HG02763 (cell line): Measurements from ENCODE around the gene FUT2.
"Not testable (repeated sequence)": the region's sequence is repeated elsewhere in the genome, so short reads cannot be mapped to it uniquely, and the experiment has no call there.

Experiments used
- ATAC-seq: cut with Tn5 transposase; IDR thresholded peaks from one replicate; pipeline ENCODE4 v1.9.1; 2021; ENCODE audit warnings: mild to moderate bottlenecking, moderate library complexity; ENCODE audit not compliant: unreplicated experiment

Gene FUT2

DNA sequence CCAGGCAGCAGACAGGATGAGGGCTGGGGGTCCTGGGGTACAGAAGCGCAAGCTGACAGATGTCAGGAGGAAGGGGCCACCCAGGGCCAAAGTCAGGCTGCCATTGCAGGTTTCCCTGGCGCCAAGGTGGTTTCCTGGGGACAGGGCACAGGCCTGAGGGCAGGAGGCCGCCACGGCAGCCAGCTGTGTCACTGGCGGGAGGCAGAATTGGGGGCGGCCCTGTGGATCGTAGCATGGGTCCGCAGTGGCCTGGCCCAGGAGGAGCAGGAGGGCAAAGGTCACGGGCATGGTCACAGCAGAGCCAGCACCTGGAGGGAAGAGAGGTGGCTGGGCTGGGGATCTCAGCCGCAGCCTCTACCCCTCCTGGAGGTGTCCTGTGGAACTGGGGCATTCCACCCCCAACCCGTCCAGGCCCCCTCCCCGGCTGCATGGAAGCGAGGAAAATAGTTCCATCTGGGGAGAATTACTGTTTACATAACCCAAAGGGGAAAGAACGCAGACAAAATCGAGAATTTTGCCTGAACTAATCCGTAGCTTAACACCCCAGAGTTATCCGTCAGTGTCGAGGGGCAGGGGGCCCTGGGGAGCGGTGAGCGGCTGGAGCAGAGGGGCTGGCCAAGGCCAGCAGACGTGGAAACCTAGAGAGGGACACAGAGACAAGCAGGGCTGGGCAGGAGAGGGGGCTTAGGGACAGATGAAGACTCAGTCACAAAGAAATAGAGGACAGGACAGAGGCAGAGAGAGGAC lies 24.9 kb upstream of the FUT2 start:
- ATAC-seq: no peak

DNA sequence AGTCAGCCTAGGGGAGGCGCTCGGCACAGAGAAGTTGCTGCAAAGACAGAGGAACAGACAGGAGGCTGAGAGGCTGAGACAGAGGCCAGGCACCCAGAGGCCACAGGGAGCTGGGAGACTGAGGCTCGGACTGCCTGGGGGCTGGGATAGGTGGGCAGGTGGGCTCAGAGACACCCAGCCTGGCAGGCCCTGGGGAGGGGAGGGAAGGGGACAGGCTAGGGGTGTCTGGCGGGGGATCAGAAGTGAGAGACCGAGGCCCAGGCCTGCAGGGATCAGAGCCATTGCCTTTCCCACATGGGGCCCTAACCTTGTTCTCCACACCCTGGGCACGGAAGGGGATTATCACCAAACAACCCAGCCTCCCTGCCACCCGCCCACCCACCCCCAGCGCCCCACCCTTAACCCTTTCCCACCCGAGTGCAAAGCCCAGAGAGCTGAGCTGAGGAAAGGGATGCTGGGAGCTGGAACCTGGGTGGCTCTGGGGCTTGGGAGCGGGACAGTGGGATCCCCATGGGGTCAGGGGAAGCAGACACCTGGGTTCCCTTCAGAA lies 24.2 kb upstream of the FUT2 start:
- ATAC-seq: no peak

DNA sequence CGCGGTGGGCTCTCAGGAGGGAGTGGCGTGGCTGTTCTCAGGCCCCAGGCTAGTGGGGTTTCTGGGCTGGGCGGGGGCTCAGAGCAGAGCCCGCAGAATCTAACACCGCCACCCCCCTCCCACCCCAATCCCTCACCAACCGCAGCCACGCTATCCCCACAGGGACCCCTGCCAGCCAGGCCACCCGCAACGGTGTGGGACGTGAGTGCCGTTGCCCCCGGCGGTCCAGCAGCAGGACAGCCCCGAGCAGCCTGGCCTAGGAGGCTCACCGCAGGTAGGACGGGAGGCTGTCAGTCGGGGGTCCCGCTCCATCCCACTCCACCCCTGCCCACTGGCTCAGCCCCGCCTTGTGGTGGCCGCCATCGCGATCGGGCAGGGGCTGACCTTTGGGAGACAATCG lies 22.8 kb upstream of the FUT2 start, which contains the start of gene NTN5:
Gene NTN5, minus strand, starts transcription at position 24 of the 400 bp plus-strand sequence. CDS start 2,031 bp downstream, outside the sequence.
- no peak for ATAC-seq

DNA sequence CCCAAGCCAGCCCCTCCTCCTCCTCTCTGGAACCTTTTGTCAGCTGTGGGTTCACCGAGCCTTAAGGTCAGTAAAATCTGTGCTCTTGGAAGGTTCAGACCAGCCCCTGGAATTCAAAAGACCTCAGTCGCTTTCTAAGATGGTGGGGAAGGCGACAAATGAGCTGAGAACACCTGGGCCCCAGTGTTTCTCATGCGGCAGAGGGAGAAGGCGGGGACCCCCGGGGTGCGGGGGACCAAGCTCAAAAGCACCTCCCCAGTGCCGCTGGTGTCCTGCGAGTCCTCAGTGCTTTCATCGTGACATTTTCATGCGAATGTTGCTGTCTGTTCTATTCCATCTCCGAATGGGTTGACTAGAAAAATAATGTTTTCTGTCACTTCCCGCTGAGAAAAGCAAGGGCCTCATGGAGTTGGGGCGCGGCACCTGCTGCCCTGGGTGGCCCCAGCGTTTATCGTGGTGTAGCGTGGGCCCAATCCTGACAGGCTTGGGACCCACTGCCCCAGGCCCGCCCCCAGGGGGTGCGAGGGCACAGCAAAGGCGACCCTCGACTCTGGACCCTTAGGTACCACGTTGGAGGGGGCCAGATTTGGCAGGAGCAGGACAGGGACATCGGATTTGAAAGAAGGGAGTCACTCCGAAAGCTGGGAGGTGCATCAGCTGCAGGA lies 22.2 kb upstream of the FUT2 start:
- no peak for ATAC-seq

DNA sequence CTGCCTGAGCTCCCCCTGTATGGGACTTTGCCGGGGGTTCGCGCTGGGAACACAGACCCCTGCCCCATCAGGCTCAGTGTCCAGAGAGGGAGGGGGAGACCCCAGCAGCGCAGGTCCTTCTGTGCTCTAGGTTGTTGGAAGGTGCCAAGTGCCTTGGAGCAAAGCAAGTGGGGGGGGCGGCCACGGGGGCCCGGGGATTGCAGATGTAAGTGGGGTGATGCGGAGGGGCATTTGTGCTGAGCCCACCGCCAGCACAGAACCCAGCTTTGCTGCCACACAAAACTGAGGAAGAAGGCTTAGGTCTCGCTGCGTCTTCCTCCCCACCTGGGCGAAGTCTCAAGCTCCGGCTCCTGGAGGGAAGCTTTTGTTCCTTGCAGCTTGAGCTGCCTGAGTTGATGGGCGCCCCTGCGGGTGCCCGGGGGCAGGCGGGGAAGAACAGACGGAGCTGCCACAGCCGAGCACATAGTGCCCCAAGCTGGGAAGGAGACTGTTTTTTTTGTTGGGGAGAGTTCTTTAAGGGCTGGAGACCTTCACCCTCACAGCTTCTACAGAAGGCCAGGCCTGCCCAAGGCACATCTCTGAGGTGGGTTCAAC lies 21.5 kb upstream of the FUT2 start:
- ATAC-seq: no peak

DNA sequence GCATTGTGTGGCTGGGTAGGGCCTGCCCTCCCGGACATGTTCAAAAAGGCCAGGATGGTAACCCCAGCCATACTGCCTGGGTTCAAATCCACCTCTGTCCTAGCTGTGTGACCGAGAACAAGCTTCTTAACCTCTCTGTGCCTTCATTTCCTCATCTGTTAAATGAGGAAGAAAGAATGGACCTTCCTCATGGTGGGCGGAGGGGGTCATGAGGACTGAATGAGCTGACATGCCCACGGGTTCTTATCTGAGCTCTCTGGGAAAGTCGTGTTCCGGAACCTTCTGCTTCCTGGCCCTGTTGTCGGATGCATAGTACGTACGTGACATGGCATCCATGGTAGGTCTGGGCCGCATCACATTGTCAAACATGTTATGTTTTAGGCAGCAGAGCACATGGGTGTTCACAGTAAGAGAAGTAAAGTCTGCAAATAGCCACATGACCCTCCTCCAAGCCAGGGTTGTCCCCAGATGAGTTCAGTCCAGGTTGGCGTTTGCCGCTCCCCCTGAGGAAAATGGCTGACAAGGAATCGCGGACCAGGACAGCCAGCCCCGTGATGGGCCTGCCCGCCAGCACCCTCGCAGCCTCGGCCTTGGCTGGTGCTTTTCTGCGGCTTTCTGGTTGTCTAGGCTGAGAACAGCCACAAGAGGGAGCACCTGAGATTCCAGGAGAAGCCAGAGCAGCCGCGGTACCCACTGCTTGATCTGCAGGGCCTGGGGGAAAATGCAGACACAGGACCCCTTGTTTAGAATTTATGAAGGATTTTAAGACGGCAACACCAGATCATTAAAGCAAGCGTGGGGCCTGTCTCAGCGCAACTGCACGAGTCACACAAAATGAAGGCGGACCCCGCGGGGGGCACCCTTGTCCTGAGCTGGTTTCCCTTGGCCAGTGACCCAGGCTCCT lies 20.6 kb upstream of the FUT2 start:
- no peak for ATAC-seq

DNA sequence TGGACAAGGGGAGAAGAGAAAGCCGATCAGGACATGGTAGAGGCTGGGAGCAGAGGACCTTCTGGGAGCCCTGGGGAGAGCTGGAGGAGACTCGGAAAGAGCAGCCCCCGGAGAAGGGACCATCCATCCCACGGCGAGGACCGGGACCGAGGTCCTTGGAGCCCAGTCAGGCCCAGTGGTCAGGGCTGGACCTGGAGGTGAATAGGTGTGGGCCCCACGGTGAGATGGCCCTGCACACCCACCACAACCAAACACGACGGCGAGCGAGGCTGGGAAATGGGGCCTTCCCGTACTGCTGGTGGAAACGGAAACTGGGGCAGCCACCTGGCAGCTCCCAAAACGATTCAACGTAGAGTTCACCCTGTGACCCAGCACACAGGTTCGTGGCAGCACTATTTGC lies 19.3 kb upstream of the FUT2 start:
- no peak for ATAC-seq

DNA sequence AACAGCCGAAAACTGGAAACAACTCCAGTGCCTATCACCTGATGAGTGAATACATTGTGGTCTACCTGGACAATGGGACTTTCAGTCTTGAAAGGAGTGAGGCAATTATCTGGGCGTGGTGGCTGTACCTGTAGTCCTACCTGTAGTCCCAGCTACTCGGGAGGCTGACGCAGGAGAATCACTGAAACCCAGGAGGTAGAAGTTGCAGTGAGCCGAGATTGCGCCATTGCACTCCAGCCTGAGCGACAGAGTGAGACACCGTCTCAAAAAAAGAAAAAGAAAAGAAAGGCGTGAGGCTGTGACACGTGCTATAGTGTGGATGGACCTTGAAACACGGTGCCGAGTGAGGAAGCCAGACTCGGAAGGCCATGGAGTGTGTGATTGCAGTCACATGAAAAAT lies 18.9 kb upstream of the FUT2 start:
- no peak for ATAC-seq

DNA sequence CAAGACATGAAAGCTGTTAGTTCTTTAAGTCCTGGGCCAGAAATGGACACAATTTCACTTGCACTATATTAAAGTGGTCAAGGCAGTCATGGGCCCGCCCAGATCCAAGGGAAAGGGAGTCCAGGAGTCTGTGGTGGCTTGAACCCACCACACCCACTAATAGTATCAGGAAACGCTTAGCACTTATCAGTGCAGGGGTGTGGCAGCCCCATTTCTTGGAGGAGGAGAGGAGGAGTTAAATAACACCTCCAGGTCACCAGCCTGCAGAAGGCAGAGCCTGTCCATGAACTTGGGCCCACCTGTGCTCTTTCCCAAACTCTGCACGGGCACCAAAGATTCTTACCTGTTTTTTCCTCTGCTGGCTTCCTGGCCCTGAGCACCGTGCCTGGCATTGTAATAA lies 17.6 kb upstream of the FUT2 start:
- no peak for ATAC-seq

DNA sequence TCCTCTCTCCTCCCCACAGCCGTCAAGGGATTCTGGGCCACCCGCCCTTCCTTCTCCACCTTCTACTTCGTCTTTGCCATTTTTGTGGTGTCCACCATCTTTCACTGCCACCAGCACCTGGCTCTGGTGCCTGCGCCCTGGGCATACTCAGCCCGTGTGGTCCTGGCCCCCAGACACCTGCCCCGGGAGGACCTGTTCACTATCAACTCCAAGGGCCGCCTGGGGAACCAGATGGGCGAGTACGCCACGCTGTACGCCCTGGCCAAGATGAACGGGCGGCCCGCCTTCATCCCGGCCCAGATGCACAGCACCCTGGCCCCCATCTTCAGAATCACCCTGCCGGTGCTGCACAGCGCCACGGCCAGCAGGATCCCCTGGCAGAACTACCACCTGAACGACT lies 15.8 kb upstream of the FUT2 start:
- not testable (repeated sequence) for ATAC-seq

DNA sequence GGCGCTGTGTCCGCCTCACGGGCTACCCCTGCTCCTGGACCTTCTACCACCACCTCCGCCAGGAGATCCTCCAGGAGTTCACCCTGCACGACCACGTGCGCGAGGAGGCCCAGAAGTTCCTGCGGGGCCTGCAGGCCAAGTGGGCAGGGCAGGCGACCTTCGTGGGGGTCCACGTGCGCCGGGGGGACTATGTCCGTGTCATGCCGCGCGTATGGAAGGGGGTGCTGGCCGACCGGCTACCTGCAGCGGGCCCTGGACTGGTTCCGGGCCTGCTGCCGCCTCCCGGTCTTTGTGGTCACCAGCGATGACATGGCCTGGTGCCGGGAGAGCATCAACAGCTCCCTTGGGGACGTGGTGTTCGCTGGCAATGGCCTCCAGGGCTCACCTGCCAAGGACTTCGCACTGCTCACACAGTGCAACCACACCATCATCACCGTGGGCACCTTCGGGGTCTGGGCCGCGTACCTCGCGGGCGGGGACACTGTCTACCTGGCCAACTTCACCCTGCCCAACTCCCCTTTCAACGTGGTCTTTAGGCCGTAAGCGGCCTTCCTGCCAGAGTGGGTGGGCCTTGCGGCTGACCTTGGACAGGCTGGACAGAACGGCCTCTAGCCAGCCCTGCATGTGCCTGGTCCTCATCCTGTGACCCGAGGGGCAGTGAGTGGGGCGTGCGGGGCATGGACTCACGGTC lies 15.2 kb upstream of the FUT2 start:
- ATAC-seq: no peak

DNA sequence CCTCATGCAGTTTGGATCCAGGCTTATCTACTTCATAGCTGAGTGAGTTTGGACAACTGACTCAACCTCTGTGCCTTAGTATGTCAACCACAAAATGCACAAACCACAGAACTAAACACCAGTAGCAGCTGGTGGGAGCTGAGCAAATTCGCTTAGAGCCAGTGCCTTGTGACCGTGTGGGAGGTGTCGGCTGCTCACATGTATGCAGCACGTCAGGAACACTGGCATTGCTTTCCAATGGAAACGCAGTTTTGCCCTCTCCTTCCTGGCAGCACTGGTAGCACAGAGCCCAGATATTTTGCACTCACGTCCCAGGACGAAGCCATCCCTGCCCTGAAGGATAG lies 14.7 kb upstream of the FUT2 start:
- no peak for ATAC-seq

DNA sequence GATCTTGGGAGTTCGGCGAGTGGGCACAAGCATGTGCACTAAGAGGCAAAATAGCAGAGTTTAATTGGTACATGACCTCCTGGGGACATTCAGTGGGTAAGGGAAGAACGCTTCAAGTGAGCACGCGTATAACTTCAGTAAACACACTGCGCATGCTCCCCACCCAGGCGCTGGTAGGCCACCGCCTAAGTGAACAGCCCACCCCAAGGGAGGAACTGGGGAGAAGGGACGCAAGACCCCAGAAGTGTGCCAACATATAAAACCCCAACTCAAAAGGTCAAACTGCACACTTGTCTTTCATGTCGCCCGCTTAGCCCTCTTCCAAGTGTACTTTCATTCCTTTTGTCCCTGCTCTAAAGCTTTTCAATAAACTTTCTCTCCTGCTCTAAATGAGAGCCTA lies 12.4 kb upstream of the FUT2 start:
- ATAC-seq: no peak

DNA sequence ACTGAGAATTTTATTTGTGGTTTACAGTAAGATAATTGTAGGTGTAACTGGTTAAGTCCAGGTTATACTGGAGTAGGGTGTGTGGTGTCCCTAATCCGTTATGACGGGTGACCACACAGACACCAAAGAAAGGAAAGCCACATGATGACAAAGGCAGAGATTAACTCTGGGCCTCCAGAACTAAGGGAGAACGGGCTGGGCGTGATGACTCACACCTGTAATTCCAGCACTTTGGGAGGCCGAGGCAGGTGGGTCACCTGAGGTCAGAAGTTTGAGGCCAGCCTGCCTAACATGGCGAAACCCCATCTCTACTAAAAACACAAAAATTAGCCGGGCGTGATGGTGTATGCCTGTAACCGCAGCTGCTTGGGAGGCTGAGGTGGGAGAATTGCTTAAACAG lies 10.2 kb upstream of the FUT2 start:
- ATAC-seq: no peak

DNA sequence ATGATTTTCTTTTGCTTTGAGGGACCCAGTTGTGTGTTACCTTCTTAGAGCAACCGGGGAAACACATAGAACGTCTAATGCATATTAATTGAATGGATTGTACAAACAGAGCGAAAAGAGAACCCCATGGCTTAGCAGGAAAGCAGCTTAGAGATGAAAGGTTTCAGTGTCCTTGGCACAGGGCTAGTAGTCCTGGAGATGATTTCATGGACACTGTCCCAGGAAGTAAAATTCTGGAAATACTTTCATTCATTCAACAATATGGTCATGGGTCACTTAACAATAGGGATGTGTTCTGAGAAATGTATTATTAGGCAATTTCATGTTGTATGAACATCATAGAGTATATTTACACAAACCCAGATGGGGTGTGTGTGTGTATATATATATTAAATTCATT lies 9.7 kb upstream of the FUT2 start:
- no peak for ATAC-seq

DNA sequence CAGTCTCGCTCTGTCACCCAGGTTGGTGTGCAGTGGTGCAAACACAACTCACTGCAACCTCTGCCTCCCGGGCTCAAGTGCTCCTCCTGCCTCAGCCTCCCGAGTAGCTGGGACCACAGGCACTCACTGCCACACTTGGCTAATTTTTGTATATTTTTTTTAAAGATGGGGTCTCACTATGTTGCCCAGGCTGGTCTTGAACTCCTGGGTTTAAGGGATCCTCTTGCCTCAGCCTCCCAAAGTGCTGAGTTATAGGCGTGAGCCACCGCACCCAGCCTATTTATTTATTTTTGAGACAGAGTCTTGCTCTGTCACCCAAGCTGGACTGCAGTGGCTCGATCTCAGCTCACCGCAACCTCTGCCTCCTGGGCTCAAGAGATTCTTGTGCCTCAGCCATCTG lies 9.1 kb upstream of the FUT2 start:
- ATAC-seq: not testable (repeated sequence)

DNA sequence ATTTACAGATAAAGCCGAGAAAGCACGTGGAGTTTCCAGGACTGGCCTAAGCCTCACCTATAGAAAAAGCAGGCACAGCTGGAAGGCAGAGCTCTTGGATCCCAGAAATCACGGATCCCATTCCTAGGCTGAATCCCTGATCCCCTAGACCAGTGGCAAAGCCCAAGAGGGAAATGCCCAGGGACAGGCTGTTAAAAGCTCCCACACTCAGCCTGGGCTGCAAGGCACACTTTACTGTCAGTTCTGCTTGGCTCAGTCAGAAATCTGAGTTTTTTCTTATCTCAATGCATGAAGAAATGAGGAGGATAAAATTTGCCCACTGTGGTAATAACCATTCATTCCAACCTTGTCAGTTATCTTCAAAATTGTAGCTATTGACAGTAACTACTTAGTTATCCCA lies 8.0 kb upstream of the FUT2 start:
- no peak for ATAC-seq

DNA sequence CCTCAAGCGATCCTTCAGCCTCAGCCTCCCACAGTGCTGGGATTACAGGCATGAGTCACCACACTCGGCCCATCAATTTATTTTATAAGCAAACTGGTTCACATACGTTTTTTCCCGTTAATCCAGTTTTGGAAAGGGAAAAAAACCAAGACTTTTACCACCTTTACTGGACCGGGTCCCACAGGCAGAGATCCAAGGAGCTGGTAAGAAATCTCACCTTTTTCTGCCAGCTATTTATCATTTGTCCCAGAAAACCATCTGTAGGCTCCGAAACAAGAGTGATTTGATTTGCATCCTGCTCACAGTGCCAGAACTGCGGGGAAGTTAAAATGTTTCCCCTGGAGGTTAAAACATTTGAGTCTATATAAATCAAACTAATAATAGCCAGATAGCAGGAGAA lies 6.3 kb upstream of the FUT2 start:
- no peak for ATAC-seq

DNA sequence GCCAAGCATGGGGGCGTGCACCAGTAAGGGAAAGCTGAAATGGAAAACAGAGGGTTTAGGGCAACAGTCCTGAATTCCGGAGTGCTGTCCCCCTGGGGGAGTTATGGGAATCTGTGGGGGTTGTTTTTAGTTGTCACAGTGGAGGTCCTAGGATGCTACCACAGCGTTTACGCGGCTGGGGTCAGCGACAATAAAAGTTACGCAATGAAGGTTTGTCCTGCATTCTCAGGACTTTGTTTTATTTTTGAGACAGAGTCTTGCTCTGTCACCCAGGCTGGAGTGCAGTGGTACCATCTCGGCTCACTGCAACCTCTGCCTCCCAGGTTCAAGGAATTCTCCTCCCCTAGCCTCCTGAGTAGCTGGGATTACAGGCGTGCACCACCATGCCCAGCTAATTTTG lies 2.1 kb upstream of the FUT2 start:
- ATAC-seq: not testable (repeated sequence)

DNA sequence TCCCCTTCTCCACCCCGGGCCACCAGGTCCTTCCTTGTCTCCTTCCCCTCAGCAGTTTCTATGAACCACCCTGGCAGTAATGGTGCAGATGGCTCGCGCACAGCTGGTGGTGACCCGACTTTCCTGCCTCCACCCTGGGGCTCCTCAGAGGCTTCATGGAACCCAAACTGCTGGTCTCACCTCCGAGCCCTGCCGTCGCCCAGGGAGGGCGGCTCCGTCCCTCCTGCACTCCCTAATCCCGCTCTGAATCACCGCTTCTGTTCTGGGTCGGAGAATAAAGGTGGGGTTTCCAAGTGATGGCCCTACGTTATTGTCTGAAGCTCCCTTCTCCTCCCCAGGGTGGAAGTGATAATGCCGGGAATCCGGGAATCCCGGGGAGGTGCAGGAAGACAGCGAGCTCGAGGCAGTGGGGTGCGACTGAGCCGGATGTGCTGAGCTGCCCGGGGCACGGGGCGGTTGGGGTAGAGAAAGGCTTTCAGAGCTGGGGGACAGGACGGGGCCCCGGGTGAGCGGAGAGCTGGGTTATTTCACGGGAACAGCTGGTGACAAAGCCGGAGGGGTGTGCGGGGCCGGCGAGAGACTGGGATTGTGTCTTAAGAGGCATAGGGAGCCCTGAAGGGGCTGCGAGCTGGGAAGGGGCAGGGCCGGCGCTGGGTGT lies 711 bp downstream of the FUT2 start:
- ATAC-seq: no peak
